ENCODE measurements around the gene DIAPH1.

DIAPH1 gene

DNA sequence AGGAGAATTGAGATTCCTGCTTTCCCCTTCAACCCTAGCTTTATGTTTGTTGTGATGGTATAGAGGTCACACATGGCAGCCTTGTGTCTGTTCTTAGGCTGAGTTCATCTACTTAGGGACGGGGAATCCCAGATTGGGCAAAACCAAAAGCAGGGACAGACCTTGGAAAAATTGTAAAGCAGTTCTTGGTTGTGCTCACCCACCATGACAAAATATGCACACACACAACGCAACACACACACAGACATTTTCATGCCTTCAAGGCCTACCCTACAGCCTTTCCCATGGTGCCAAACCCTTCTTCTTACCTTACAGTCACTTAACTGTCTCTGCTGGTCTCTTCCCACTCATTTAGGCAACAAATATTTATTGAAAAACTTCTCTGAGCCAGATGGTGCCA lies 115.1 kb downstream of the DIAPH1 start:
- peaks cover 21% of the 10 kb centered on the region for H3F3A ChIP-seq (ENCODE audit: insufficient read depth, low read length)
- no peaks in the 10 kb centered on the region for H4K20me1 ChIP-seq (ENCODE audit: insufficient read depth, low read length)
- H3K9me2 ChIP-seq (replicated peaks; ENCODE audit: insufficient read depth, low read length), result no peaks in the 10 kb centered on the region
- no peak for DNase-seq
- H3K4me1 ChIP-seq (ENCODE audit: low read length), result peaks cover 28% of the 10 kb centered on the region
- H3K4me2 ChIP-seq (ENCODE audit: low read depth, low read length), result no peak overlapping the region
- no peak overlapping the region for H2AFZ ChIP-seq (ENCODE audit: low read length)
- H3K36me3 ChIP-seq (replicated peaks; ENCODE audit: insufficient read depth, low read length), result no peaks in the 10 kb centered on the region
- no peaks in the 10 kb centered on the region for H3K9me3 ChIP-seq (replicated peaks; ENCODE audit: insufficient read depth, low read length)
- TF ChIP-seq EZH2 (optimal IDR thresholded peaks at IDR 0.05; ENCODE audit: low read depth, low read length), result no peak
- no peaks in the 10 kb centered on the region for H3K27me3 ChIP-seq (replicated peaks; ENCODE audit: insufficient read depth, low read length)
- no peak overlapping the region for H3K4me3 ChIP-seq (ENCODE audit: low read length)
- H3K9ac ChIP-seq (ENCODE audit: low read length), result no peak overlapping the region
- H3K79me2 ChIP-seq (ENCODE audit: low read length), result no peaks in the 10 kb centered on the region
- H3K27ac ChIP-seq (ENCODE audit: low read length), result no peak overlapping the region

DNA sequence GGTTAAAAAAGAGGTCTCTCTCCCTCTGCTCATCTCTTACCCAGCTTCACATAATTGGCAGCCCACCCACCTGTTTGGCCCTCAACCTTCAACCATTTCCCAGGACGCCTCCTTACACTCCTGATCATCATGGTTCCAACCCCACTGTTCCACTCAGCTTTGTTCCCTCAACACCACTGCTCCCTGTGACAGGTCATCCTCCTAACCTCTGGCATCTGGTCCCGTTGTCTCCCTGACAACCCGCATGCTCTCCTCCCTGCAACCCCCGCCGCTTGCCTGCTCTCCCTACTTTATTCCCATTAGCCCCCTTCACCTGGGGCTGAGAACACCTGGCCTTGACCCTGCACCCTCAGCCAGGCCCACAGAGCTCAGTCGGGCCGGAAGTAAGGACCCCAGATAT lies 117.0 kb downstream of the DIAPH1 start:
- Histone ChIP-seq H3K4me2 (ENCODE audit: low read depth, low read length) (no peak overlapping the region), H4K20me1 (ENCODE audit: insufficient read depth, low read length) (no peaks in the 10 kb centered on the region), H2AFZ (ENCODE audit: low read length) (no peak overlapping the region), H3K36me3 (replicated peaks; ENCODE audit: insufficient read depth, low read length) (no peaks in the 10 kb centered on the region), H3K9ac (ENCODE audit: low read length) (no peak overlapping the region), H3K4me1 (ENCODE audit: low read length) (peaks cover 9% of the 10 kb centered on the region), H3K4me3 (ENCODE audit: low read length) (no peak overlapping the region), H3K79me2 (ENCODE audit: low read length) (no peaks in the 10 kb centered on the region), H3K9me3 (replicated peaks; ENCODE audit: insufficient read depth, low read length) (no peaks in the 10 kb centered on the region), H3F3A (ENCODE audit: insufficient read depth, low read length) (peaks cover 4% of the 10 kb centered on the region), H3K9me2 (replicated peaks; ENCODE audit: insufficient read depth, low read length) (no peaks in the 10 kb centered on the region), H3K27me3 (replicated peaks; ENCODE audit: insufficient read depth, low read length) (no peaks in the 10 kb centered on the region), H3K27ac (ENCODE audit: low read length) (no peak overlapping the region)
- TF ChIP-seq, protein P1, sequence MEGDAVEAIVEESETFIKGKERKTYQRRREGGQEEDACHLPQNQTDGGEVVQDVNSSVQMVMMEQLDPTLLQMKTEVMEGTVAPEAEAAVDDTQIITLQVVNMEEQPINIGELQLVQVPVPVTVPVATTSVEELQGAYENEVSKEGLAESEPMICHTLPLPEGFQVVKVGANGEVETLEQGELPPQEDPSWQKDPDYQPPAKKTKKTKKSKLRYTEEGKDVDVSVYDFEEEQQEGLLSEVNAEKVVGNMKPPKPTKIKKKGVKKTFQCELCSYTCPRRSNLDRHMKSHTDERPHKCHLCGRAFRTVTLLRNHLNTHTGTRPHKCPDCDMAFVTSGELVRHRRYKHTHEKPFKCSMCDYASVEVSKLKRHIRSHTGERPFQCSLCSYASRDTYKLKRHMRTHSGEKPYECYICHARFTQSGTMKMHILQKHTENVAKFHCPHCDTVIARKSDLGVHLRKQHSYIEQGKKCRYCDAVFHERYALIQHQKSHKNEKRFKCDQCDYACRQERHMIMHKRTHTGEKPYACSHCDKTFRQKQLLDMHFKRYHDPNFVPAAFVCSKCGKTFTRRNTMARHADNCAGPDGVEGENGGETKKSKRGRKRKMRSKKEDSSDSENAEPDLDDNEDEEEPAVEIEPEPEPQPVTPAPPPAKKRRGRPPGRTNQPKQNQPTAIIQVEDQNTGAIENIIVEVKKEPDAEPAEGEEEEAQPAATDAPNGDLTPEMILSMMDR (IDR thresholded peaks at IDR 0.05; ENCODE audit: low read length), result no peak
- no peak for TF ChIP-seq EZH2 (optimal IDR thresholded peaks at IDR 0.05; ENCODE audit: low read depth, low read length)
- no peak for TF ChIP-seq EZH2phosphoT487 (IDR thresholded peaks at IDR 0.05; ENCODE audit: low read length)
- DNase-seq, result no peak

DNA sequence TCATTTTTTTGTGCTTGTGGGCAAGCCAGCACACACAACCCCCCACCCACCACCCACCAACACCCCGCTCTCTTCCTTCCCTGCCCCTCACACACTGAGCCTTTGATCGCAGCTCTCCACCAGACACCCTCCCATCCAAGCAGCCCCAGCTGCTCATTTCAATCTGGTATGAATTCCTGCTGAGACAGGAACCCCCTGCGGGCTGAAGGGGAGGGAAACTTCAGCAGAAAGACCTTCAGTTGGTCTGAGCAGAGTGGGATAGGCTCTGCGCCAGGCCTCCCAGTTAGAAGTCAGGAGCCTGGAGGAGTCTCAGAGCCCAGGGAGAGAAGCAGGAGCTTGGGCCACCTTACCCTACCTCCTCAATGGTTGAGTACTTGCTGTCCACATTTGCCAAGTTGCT lies 122.8 kb downstream of the DIAPH1 start:
- DNase-seq, result no peak
- Histone ChIP-seq H3K36me3 (replicated peaks; ENCODE audit: insufficient read depth, low read length) (no peaks in the 10 kb centered on the region), H3K9me3 (replicated peaks; ENCODE audit: insufficient read depth, low read length) (no peaks in the 10 kb centered on the region), H3K9ac (ENCODE audit: low read length) (no peak overlapping the region), H3K4me1 (ENCODE audit: low read length) (no peaks in the 10 kb centered on the region), H3K79me2 (ENCODE audit: low read length) (no peaks in the 10 kb centered on the region), H3K27ac (ENCODE audit: low read length) (no peak overlapping the region), H2AFZ (ENCODE audit: low read length) (no peak overlapping the region), H3F3A (ENCODE audit: insufficient read depth, low read length) (no peaks in the 10 kb centered on the region), H3K27me3 (replicated peaks; ENCODE audit: insufficient read depth, low read length) (peaks cover 4% of the 10 kb centered on the region), H3K9me2 (replicated peaks; ENCODE audit: insufficient read depth, low read length) (no peaks in the 10 kb centered on the region), H3K4me2 (ENCODE audit: low read depth, low read length) (no peak overlapping the region), H3K4me3 (ENCODE audit: low read length) (no peak overlapping the region), H4K20me1 (ENCODE audit: insufficient read depth, low read length) (no peaks in the 10 kb centered on the region)
- TF ChIP-seq EZH2 (optimal IDR thresholded peaks at IDR 0.05; ENCODE audit: low read depth, low read length), result no peak
- TF ChIP-seq EZH2phosphoT487 (IDR thresholded peaks at IDR 0.05; ENCODE audit: low read length), result no peak

DNA sequence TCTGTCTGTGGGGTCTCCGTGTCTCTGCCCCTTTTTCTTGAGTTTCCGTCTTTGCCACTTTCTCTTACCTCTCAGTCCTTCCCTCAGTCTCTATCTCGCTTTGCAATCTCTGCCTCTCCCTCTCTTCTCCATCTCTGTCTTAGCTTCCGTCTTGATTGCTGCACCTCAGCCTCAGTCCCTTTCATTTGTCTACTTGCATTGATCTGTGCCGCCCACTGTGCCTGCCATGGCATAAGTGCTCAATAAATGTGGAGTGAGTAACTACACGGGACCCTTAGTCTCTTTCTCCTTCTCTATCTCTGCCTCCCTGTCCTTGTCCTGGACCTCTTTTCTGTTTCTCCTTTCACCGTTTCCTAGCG lies 123.4 kb downstream of the DIAPH1 start:
- Histone ChIP-seq H3K9me3 (replicated peaks; ENCODE audit: insufficient read depth, low read length) (no peaks in the 10 kb centered on the region), H4K20me1 (ENCODE audit: insufficient read depth, low read length) (no peaks in the 10 kb centered on the region), H3K9me2 (replicated peaks; ENCODE audit: insufficient read depth, low read length) (no peaks in the 10 kb centered on the region), H3K27ac (ENCODE audit: low read length) (no peak overlapping the region), H3K79me2 (ENCODE audit: low read length) (no peaks in the 10 kb centered on the region), H3K27me3 (replicated peaks; ENCODE audit: insufficient read depth, low read length) (peaks cover 4% of the 10 kb centered on the region), H3K4me2 (ENCODE audit: low read depth, low read length) (no peak overlapping the region), H3K36me3 (replicated peaks; ENCODE audit: insufficient read depth, low read length) (no peaks in the 10 kb centered on the region), H3K4me3 (ENCODE audit: low read length) (no peak overlapping the region), H3F3A (ENCODE audit: insufficient read depth, low read length) (no peaks in the 10 kb centered on the region), H3K9ac (ENCODE audit: low read length) (no peak overlapping the region), H3K4me1 (ENCODE audit: low read length) (no peaks in the 10 kb centered on the region), H2AFZ (ENCODE audit: low read length) (no peak overlapping the region)
- DNase-seq, result no peak
- no peak for TF ChIP-seq EZH2 (optimal IDR thresholded peaks at IDR 0.05; ENCODE audit: low read depth, low read length)
- TF ChIP-seq, protein P1 (IDR thresholded peaks at IDR 0.05; ENCODE audit: low read length), result no peak
- no peak for TF ChIP-seq EZH2phosphoT487 (IDR thresholded peaks at IDR 0.05; ENCODE audit: low read length)
